Ammon's horn (tissue), 1 donor: ENCODE measurements around the gene ENPP3.
"Not testable (repeated sequence)": the region's sequence is repeated elsewhere in the genome, so short reads cannot be mapped to it uniquely, and the experiment has no call there.

ENCODE experiments used
- DNase-seq: peaks from one replicate; pipeline ENCODE4 v3.0.0-alpha.2; 2016; ENCODE audit warnings: low spot score

Gene ENPP3

DNA sequence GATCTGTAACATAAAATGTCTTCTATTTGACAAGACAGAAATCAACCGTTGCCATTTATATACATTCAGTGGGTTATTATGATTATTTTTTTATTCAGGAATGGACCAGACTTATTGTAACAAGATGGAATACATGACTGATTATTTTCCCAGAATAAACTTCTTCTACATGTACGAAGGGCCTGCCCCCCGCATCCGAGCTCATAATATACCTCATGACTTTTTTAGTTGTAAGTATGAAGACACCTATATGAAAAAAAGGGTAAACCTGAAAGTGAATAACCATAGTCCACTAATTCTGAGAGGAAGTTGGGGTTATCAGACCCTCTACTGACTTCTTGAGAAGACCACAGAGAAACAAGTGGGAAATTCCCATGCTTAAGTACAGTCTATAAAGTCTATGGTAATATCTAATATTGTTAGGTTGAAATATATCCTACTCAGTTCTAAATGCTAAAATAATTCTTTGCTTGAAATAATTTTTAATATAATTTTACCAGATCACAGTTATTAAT lies 48.2 kb downstream of the ENPP3 start:
- DNase-seq = no peak

GRCh38 chr6:131687022-131687421 lies 49.9 kb downstream of the ENPP3 start:
- DNase-seq = no peak

DNA sequence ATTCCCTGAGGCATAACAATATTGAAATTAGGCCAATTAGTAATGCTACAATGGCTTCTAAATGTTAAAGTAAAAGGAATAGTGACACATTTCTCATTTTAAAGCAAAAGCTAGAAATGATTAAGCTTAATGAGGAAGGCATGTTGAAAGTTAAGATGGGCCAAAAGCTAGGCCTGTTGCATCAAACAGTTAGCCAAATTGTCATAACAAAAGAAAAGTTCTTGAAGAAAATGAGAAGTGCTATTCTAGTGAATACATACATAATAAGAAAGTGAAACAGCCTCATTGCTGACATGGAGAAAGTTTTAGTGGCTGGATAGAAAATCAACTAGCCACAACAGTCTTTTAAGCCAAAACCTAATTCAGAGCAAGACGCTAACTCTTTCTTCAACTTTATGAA lies 51.2 kb downstream of the ENPP3 start:
- no peak for DNase-seq

DNA sequence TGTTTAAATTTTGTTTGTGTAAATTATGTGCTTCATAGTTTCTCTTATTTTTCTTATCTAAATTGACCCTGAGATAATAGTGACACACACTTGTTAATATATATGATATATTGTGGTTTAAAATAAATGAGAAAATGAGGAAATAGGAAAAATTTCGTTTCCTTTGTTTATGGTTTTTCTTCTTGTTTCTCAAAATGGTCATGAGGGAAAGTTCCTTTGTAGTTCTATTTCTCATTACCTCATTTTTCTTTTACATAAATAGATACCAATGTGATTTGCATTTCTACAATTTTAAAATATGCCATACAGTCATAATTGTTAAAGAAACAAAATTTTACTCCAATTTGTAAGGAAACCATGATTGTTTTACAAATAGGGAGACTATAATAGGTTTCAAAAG lies 54.9 kb downstream of the ENPP3 start:
- DNase-seq = no peak

- DNase-seq = no peak
These were observed 55.5 kb downstream of the ENPP3 start for GRCh38 chr6:131692589-131692988.

DNA sequence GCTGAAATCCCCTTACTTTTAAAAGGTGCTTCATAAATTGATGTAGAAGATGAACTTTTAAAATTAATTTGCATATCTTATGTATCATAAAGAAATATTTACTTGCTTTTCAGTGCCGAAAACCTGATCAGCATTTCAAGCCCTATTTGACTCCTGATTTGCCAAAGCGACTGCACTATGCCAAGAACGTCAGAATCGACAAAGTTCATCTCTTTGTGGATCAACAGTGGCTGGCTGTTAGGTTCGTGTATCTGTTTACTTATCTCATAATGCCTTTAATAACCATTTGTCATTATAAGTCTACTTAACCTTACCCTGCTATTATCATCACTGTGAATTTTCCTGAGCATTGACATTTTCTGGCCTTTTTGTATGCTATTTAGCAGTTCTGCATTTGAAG lies 56.3 kb downstream of the ENPP3 start:
- no peak for DNase-seq

- DNase-seq = peak; percentile 77
These were observed 57.8 kb downstream of the ENPP3 start for GRCh38 chr6:131694832-131695426.

DNA sequence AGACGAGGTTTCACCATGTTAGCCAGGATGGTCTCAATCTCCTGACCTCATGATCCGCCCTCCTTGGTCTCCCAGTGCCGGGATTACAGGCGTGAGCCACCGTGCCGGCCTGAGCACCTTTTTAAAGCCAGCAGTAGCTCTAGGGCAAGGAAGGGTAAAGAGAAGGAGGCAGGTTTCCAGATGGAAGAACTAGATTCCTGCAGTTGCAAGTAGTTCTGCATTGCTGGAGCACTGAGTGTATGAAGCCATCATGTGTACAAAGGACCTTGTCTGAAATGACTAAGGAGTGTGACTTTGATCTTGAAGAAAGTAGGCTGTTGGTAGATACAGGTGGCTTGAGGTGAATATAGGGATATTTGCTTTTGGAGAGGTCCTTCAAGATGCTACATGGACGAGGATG lies 59.9 kb downstream of the ENPP3 start:
- no peak for DNase-seq

DNA sequence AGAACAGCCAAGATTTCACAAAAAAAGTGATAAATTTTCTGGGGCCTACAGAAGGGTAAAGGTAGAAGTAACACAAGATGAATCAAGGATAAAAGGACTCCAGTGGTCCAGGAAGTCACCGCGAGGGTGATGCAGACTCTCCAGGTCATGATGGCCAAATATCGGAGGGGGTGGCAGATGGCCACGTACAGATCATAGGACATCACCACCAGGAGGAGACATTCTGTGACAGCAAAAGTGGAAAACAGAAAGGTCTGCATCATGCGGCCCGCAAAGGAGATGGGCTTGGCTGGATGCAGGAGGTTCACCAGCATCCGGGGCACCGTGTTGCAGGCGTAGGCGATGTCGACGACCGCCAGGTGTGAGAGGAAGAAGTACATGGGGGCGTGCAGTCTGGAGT lies 63.7 kb downstream of the ENPP3 start:
- DNase-seq = not testable (repeated sequence)

GRCh38 chr6:131703905-131704304 lies 66.8 kb downstream of the ENPP3 start:
- DNase-seq = not testable (repeated sequence)

- DNase-seq = not testable (repeated sequence)
These were observed 73.8 kb downstream of the ENPP3 start, which contains the start of gene CTAGE9 for GRCh38 chr6:131710917-131711316. Gene CTAGE9 (minus strand): TSS chr6:131711017. CDS start chr6:131711017, 0 bp downstream.

GRCh38 chr6:131715567-131715966 lies 78.5 kb downstream of the ENPP3 start:
- not testable (repeated sequence) for DNase-seq

- no peak for DNase-seq
These were observed 80.9 kb downstream of the ENPP3 start for GRCh38 chr6:131717836-131718542.

DNA sequence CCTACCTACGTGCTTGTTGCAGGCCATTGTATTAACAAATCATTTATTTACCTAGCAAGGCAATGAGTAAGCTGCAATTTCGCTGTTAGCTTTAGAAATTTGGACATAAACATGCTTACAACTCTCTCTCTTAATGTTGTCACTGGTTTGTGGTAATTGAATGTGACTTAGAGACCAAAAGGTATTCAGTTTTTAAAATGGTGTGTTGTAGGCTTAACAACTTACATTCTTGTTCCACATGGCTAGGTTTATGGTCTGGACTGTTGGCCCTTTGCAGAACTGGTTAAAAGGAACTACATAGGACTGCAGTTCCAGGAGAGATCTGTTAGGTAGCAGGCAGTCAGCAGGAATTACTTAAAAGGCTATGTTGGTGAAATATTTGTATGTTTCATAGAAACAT lies 84.1 kb downstream of the ENPP3 start:
- DNase-seq = no peak

DNA sequence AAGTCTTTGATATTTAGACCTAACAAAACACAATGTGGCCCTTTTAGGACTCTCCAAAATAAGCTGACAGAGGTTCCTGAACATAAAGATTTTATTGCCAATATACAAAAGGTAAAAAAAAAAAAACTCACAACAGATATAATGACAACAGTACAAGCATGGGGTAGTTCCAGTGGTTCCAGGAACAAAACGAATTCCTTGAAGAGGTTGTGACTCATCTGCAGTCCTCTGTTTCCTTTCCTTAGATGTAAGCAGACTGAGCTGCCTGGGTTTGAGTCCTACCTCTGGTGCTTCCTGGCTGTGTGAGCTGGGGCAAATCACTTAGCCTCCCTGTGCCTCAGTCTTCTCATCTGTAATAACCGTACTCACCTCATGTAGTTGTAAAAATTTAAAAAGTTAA lies 87.0 kb downstream of the ENPP3 start:
- DNase-seq = no peak

DNA sequence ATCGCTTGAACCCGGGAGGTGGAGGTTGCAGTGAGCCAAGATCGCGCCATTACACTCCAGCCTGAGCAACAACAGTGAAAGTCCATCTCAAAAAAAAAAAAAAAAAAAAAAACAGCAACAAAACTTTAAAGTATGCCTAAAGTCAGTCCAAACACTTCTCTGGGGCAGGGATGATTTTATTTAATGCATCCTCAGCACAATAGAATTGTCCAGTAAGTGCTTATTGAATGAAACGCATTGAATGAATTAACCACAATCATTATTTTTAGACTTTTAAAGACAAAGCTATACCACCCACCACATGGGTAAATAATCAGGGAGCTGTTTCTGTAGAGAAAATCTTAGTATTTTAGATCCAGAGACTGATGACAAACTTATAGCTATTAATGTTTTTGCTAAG lies 90.4 kb downstream of the ENPP3 start:
- no peak for DNase-seq

- no peak for DNase-seq
These were observed 90.8 kb downstream of the ENPP3 start for GRCh38 chr6:131727868-131728267.

DNA sequence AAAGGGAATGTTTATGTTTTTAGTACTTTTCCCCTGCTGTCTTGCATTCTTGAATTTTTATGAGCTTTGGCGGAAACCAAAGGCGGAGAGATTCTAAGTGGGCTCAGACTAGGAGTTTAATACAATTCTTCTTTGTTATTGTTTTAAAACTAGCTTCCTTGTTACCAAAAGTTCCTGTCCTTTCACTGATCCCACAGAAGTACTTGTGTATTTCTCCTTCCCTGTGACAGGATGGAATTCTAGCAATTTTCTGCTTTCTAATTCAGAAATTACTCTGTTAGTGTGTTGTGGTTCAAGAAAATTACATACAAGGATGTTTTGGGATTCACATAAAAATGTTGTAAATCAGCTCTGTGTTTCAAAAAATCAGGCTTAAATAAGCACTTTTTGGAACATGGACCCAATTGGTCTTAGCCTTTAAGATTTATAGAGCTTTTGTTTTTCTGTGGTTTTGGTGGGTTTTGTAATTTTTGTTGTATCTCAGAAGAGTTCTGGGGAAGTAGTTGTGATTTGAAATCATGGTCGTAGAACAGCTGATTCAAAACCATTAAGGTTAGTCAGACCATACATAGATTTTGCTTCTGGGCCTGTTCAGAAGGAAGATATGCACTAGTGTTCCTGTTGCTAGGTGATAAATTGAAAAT lies 91.3 kb downstream of the ENPP3 start:
- no peak for DNase-seq

GRCh38 chr6:131729550-131729949 lies 92.4 kb downstream of the ENPP3 start:
- DNase-seq = no peak

DNA sequence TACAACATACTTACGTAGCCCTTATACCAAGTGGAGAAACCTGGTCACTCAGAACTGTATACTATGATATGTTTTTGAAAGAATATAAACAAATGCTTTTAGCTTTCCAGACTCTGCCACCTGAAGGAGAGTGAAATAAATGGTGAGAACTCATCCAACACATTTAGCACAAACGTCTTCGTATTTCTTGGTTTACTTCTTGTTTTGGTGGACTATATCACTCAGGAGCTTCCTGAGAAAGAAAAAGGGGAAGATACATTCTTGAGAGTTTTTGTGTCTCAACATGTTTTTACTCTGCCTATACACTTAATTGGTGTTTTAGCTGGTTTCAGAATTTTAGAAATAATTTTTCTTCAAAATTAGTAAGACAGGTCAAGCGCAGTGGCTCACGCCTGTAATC lies 93.2 kb downstream of the ENPP3 start:
- no peak for DNase-seq

- DNase-seq = no peak
These were observed 94.1 kb downstream of the ENPP3 start for GRCh38 chr6:131731224-131731623.

DNA sequence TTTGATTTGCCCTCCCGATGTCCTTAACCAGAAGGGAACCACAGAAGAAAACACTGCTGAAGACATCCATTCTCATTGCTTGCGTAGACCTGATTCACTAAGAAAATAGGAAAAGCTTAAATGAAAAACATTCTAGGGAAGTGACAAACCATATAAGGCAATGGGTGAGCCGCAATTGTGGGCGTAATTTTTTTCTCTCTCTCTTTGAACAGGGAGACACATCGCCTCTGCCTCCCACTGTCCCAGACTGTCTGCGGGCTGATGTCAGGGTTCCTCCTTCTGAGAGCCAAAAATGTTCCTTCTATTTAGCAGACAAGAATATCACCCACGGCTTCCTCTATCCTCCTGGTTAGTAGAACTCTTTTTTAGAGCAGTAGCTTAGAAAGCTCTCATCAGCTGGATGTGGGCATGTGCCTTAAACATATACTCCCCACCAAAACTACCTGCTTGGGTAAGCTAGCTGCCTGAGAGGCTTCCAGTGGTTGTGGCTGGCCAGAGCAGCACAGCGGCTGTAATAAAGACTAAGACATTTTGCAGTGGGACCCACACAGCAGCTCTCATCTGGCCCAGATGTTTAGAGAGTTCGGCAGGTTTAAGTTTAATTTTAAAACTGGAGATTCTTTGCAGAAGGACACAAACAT lies 96.4 kb downstream of the ENPP3 start:
- DNase-seq = peak; percentile 76
